Stimulated activated CD8-positive, alpha-beta memory T cell treated with anti-CD3 and anti-CD28 coated beads, Interleukin-4, amount 100 ng/mL, for 1 hour (primary cell): ENCODE measurements around the gene TMEM143.
"Not testable (repeated sequence)": the region's sequence is repeated elsewhere in the genome, so short reads cannot be mapped to it uniquely, and the experiment has no call there.

ENCODE experiments used
- DNase-seq, 2 donors: peaks; one replicate each; pipeline ENCODE4 v3.0.0-alpha.2; 2020; ENCODE audit warnings: low read depth in 2 of 2, low spot score in 1 of 2

TMEM143 gene

GRCh38 chr19:48391100-48392005 lies 27.6 kb upstream of the TMEM143 start, which contains the start of gene KDELR1:
KDELR1 (minus strand) TSS chr19:48391551; CDS start chr19:48391358, 193 bp downstream.
- peak; percentile 49 for DNase-seq

- peak; percentile 31 to 34 for DNase-seq
These were observed 26.7 kb upstream of the TMEM143 start for GRCh38 chr19:48390188-48391099.

GRCh38 chr19:48386981-48387380 lies 23.2 kb upstream of the TMEM143 start:
- no peak for DNase-seq

GRCh38 chr19:48385461-48386087 lies 21.8 kb upstream of the TMEM143 start:
- DNase-seq: no peak

GRCh38 chr19:48382286-48382685 lies 18.5 kb upstream of the TMEM143 start:
- DNase-seq: no peak

- no peak for DNase-seq
These were observed 17.6 kb upstream of the TMEM143 start for GRCh38 chr19:48381178-48381950.

GRCh38 chr19:48379058-48379457 lies 15.3 kb upstream of the TMEM143 start:
- no peak for DNase-seq

- DNase-seq: no peak
These were observed 14.4 kb upstream of the TMEM143 start for GRCh38 chr19:48378194-48378570.

GRCh38 chr19:48373567-48373966 lies 9.8 kb upstream of the TMEM143 start:
- no peak for DNase-seq

GRCh38 chr19:48372904-48373303 lies 9.2 kb upstream of the TMEM143 start:
- DNase-seq: no peak

GRCh38 chr19:48371771-48372170 lies 8.0 kb upstream of the TMEM143 start:
- not testable (repeated sequence) for DNase-seq

- no peak for DNase-seq
These were observed 7.6 kb upstream of the TMEM143 start for GRCh38 chr19:48371367-48371766.

- DNase-seq: no peak
These were observed 7.2 kb upstream of the TMEM143 start for GRCh38 chr19:48370955-48371354.

GRCh38 chr19:48368936-48369335 lies 5.2 kb upstream of the TMEM143 start:
- no peak for DNase-seq

GRCh38 chr19:48367855-48368254 lies 4.1 kb upstream of the TMEM143 start:
- no peak for DNase-seq

- no peak for DNase-seq
These were observed 1.9 kb upstream of the TMEM143 start for GRCh38 chr19:48365602-48366001.

GRCh38 chr19:48364598-48365348 lies 1.0 kb upstream of the TMEM143 start:
- DNase-seq: no peak

- DNase-seq: peak in 1 of 2 donors; percentile 13
These were observed 285 bp downstream of the TMEM143 start for GRCh38 chr19:48363500-48363809.

GRCh38 chr19:48362716-48363499 lies 832 bp downstream of the TMEM143 start:
- peak; percentile 56 to 77 for DNase-seq
